ENCODE results near the gene LRP1.

LRP1 gene

GRCh38 chr12:57254506-57255280 is 126.4 kb downstream of the LRP1 start:
- ATAC-seq: no peak

GRCh38 chr12:57255916-57256315 is 127.6 kb downstream of the LRP1 start:
- ATAC-seq: no peak
- no peak for TF ChIP-seq RARB (CRISPR knock-in tag; IDR thresholded peaks at IDR 0.05)
- TF ChIP-seq OSR1 (CRISPR knock-in tag; IDR thresholded peaks at IDR 0.05): no peak
- no peak for TF ChIP-seq ISL1 (CRISPR knock-in tag; IDR thresholded peaks at IDR 0.05)
- TF ChIP-seq TCF4 (CRISPR knock-in tag; IDR thresholded peaks at IDR 0.05; ENCODE audit: borderline replicate concordance): no peak
- TF ChIP-seq ZFP30 (CRISPR knock-in tag; IDR thresholded peaks at IDR 0.05): no peak
- TF ChIP-seq SNAI2 (CRISPR knock-in tag; IDR thresholded peaks at IDR 0.05): no peak
- TF ChIP-seq POU6F1 (CRISPR knock-in tag; IDR thresholded peaks at IDR 0.05; ENCODE audit: borderline replicate concordance, low read depth): no peak
- TF ChIP-seq TOX (CRISPR knock-in tag; IDR thresholded peaks at IDR 0.05; ENCODE audit: borderline replicate concordance): no peak
- TF ChIP-seq CREB5 (CRISPR knock-in tag; IDR thresholded peaks at IDR 0.05; ENCODE audit: low read depth): no peak
- no peak for TF ChIP-seq ESRRG (CRISPR knock-in tag; IDR thresholded peaks at IDR 0.05)
- no peak for TF ChIP-seq GLIS3 (CRISPR knock-in tag; IDR thresholded peaks at IDR 0.05)
- TF ChIP-seq ZFP3 (CRISPR knock-in tag; IDR thresholded peaks at IDR 0.05): no peak
- no peak for TF ChIP-seq ARNTL (CRISPR knock-in tag; IDR thresholded peaks at IDR 0.05; ENCODE audit: borderline replicate concordance, low read depth)
- no peak for TF ChIP-seq ZNF565 (CRISPR knock-in tag; conservative IDR thresholded peaks at IDR 0.05; ENCODE audit: low read depth)
- no peak for TF ChIP-seq ZC3H10 (CRISPR knock-in tag; IDR thresholded peaks at IDR 0.05)
- TF ChIP-seq CSDC2 (CRISPR knock-in tag; IDR thresholded peaks at IDR 0.05): no peak
- TF ChIP-seq ZNF8 (CRISPR knock-in tag; IDR thresholded peaks at IDR 0.05): no peak
- no peak for TF ChIP-seq PPARA (CRISPR knock-in tag; IDR thresholded peaks at IDR 0.05; ENCODE audit: borderline replicate concordance)

More at GRCh38 chr12:57254506-57255280, 126.4 kb downstream of the LRP1 start:
- TF ChIP-seq TOX (CRISPR knock-in tag; IDR thresholded peaks at IDR 0.05; ENCODE audit: borderline replicate concordance) (no peak), ZNF565 (CRISPR knock-in tag; conservative IDR thresholded peaks at IDR 0.05; ENCODE audit: low read depth) (no peak), CREB5 (CRISPR knock-in tag; IDR thresholded peaks at IDR 0.05; ENCODE audit: low read depth) (no peak), BACH2 (CRISPR knock-in tag; IDR thresholded peaks at IDR 0.05; ENCODE audit: borderline replicate concordance) (no peak), GLIS3 (CRISPR knock-in tag; IDR thresholded peaks at IDR 0.05) (no peak)

GRCh38 chr12:57258977-57259970 is 131.0 kb downstream of the LRP1 start:
- ATAC-seq: no peak
- TF ChIP-seq ZNF8 (CRISPR knock-in tag; IDR thresholded peaks at IDR 0.05) (no peak), TOX (CRISPR knock-in tag; IDR thresholded peaks at IDR 0.05; ENCODE audit: borderline replicate concordance) (no peak), RARB (CRISPR knock-in tag; IDR thresholded peaks at IDR 0.05) (no peak), TCF4 (CRISPR knock-in tag; IDR thresholded peaks at IDR 0.05; ENCODE audit: borderline replicate concordance) (peak; percentile 24; the same call in 1 of the 2 replicates), ZC3H10 (CRISPR knock-in tag; IDR thresholded peaks at IDR 0.05) (no peak), TSHZ2 (CRISPR knock-in tag; IDR thresholded peaks at IDR 0.05) (0 out of 2 replicates have a peak, but pooled peaks have one; percentile 41), ISL1 (CRISPR knock-in tag; IDR thresholded peaks at IDR 0.05) (peak; percentile 61), CREB5 (CRISPR knock-in tag; IDR thresholded peaks at IDR 0.05; ENCODE audit: low read depth) (no peak)
